Measurements from ENCODE around the gene RPS3A.

The RPS3A gene

DNA sequence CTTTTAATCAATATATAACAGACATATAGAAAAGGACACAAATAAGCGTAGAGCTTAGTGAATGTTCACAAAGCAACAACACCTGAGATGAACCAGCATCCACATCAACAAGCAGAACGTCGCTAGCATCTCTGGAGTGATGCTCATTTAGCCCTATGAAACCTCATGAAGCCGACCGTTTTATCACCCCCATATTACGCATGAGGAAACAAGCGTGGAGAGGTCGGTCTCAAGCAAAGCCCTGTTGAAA, 524 bp upstream of the RPS3A start:
- DNase-seq = no peak
- Histone ChIP-seq H3K4me1 (ENCODE audit: control extremely low read depth in 1 of 4, control insufficient read depth in 4 of 4, insufficient read depth in 4 of 4, low read length in 3 of 4) (peaks cover 15 to 44% (median 29%) of the 10 kb centered on the region in 4 experiments), H3K27ac (ENCODE audit: insufficient read depth in 1 of 2, low read depth in 1 of 2, low read length in 2 of 2, poor library complexity in 1 of 2, severe bottlenecking in 2 of 2) (peak overlapping the region; percentile 30 to 79), H3K36me3 (ENCODE audit: control insufficient read depth in 4 of 4, insufficient read depth in 4 of 4, low read length in 3 of 4) (peaks cover 8 to 35% (median 22%) of the 10 kb centered on the region in 4 experiments), H3K9me3 (ENCODE audit: control extremely low read depth in 1 of 5, control insufficient read depth in 4 of 5, insufficient read depth in 2 of 5, low read depth in 1 of 5, low read length in 4 of 5) (no peaks in the 10 kb centered on the region), H3K27me3 (replicated peaks in 2 of 5; ENCODE audit: control insufficient read depth in 4 of 5, insufficient read depth in 5 of 5, low read length in 4 of 5) (no peaks in the 10 kb centered on the region), H3K4me3 (ENCODE audit: control insufficient read depth in 1 of 7, extremely low read depth in 1 of 7, insufficient read depth in 4 of 7, low read depth in 2 of 7, low read length in 6 of 7) (peak overlapping the region in 6 of 7 experiments; percentile 67 to 100 (median 100))
- WGBS (ENCODE audit: insufficient coverage) = 0% methylated on average over 5 of the region's 8 CpGs
- ChIA-PET CTCF (interaction anchor here (0.8 to 2.2 kb wide), 6 partner anchors 13 to 67 kb away, joined by 3 to 10 read pairs (median 3); no protein-coding TSS in a partner anchor), POLR2A (interaction anchor here (0.6 to 2.6 kb wide), 6 partner anchors 9 to 680 kb away, joined by 3 to 11 read pairs (median 3); partner anchors contain the start of gene LRBA)

DNA sequence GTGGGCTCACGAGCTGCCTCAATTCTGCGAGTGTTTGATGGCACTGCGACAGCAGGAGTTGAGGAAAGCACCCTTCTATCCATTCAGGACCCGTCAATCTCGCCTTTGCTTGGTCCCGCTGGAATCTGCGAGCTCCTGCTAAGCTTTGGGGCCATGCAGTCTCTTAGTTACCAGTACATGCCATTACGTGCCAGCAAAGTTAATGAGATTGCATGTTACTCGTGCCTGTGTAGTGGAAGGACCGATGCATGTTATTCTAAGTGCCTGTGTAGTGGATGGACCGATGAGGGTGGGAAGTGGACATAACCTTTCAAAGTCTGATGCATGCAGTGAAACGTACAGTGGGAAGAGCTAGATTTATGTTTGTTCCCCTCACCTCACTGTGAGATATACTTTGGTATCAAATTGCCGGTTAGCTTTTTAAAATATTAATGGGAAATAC, 569 bp downstream of the RPS3A start:
- peak overlapping the region; percentile 63 to 100 (median 99) for H3K4me3 ChIP-seq (ENCODE audit: control insufficient read depth in 1 of 7, extremely low read depth in 1 of 7, insufficient read depth in 4 of 7, low read depth in 2 of 7, low read length in 6 of 7)
- peaks cover 15 to 44% (median 29%) of the 10 kb centered on the region in 4 experiments for H3K4me1 ChIP-seq (ENCODE audit: control extremely low read depth in 1 of 4, control insufficient read depth in 4 of 4, insufficient read depth in 4 of 4, low read length in 3 of 4)
- ChIA-PET POLR2A (interaction anchor here (0.6 kb wide), 1 partner anchor 109 kb away, joined by 3 read pairs; no protein-coding TSS in a partner anchor), CTCF (interaction anchor here (1.0 to 1.5 kb wide), 3 partner anchors 8 to 140 kb away, joined by 3 to 5 read pairs (median 3); no protein-coding TSS in a partner anchor)
- 0% methylated on average over 10 of the region's 13 CpGs for WGBS (ENCODE audit: insufficient coverage)
- peak overlapping the region; percentile 94 to 98 for H3K27ac ChIP-seq (ENCODE audit: insufficient read depth in 1 of 2, low read depth in 1 of 2, low read length in 2 of 2, poor library complexity in 1 of 2, severe bottlenecking in 2 of 2)
- H3K27me3 ChIP-seq (replicated peaks in 2 of 5; ENCODE audit: control insufficient read depth in 4 of 5, insufficient read depth in 5 of 5, low read length in 4 of 5) = no peaks in the 10 kb centered on the region
- H3K9me3 ChIP-seq (ENCODE audit: control extremely low read depth in 1 of 5, control insufficient read depth in 4 of 5, insufficient read depth in 2 of 5, low read depth in 1 of 5, low read length in 4 of 5) = no peaks in the 10 kb centered on the region
- no peak for DNase-seq
- H3K36me3 ChIP-seq (ENCODE audit: control insufficient read depth in 4 of 4, insufficient read depth in 4 of 4, low read length in 3 of 4) = peaks cover 13 to 42% (median 28%) of the 10 kb centered on the region in 4 experiments

GRCh38 chr4:151100531-151100930, 1.1 kb downstream of the RPS3A start:
- WGBS (ENCODE audit: insufficient coverage) = no CpG with 5 or more reads among the region's 3 CpGs
- ChIA-PET CTCF (interaction anchor here (1.0 to 1.5 kb wide), 3 partner anchors 8 to 140 kb away, joined by 3 to 5 read pairs (median 3); no protein-coding TSS in a partner anchor), POLR2A (no interaction called here)
- Histone ChIP-seq H3K27ac (ENCODE audit: insufficient read depth in 1 of 2, low read depth in 1 of 2, low read length in 2 of 2, poor library complexity in 1 of 2, severe bottlenecking in 2 of 2) (peak overlapping the region; percentile 94 to 98), H3K36me3 (ENCODE audit: control insufficient read depth in 4 of 4, insufficient read depth in 4 of 4, low read length in 3 of 4) (peaks cover 14 to 47% (median 33%) of the 10 kb centered on the region in 4 experiments), H3K9me3 (ENCODE audit: control extremely low read depth in 1 of 5, control insufficient read depth in 4 of 5, insufficient read depth in 2 of 5, low read depth in 1 of 5, low read length in 4 of 5) (no peaks in the 10 kb centered on the region), H3K4me1 (ENCODE audit: control extremely low read depth in 1 of 4, control insufficient read depth in 4 of 4, insufficient read depth in 4 of 4, low read length in 3 of 4) (peaks cover 15 to 44% (median 29%) of the 10 kb centered on the region in 4 experiments), H3K27me3 (replicated peaks in 2 of 5; ENCODE audit: control insufficient read depth in 4 of 5, insufficient read depth in 5 of 5, low read length in 4 of 5) (no peaks in the 10 kb centered on the region), H3K4me3 (ENCODE audit: control insufficient read depth in 1 of 7, extremely low read depth in 1 of 7, insufficient read depth in 4 of 7, low read depth in 2 of 7, low read length in 6 of 7) (peak overlapping the region in 6 of 7 experiments; percentile 88 to 100 (median 100))
- DNase-seq = peak in 2 of 3 donors; percentile 31 to 33

GRCh38 chr4:151103758-151104157, 4.3 kb downstream of the RPS3A start:
- H3K27me3 ChIP-seq (replicated peaks in 2 of 5; ENCODE audit: control insufficient read depth in 4 of 5, insufficient read depth in 5 of 5, low read length in 4 of 5) = no peaks in the 10 kb centered on the region
- WGBS (ENCODE audit: insufficient coverage) = no CpG with 5 or more reads among the region's 2 CpGs
- H3K9me3 ChIP-seq (ENCODE audit: control extremely low read depth in 1 of 5, control insufficient read depth in 4 of 5, insufficient read depth in 2 of 5, low read depth in 1 of 5, low read length in 4 of 5) = no peaks in the 10 kb centered on the region
- CTCF ChIA-PET = interaction anchor here (3.1 to 5.5 kb wide), 2 partner anchors 10 to 13 kb away, joined by 14 to 24 read pairs; no protein-coding TSS in a partner anchor
- peaks cover 11 to 27% (median 19%) of the 10 kb centered on the region in 4 experiments for H3K4me1 ChIP-seq (ENCODE audit: control extremely low read depth in 1 of 4, control insufficient read depth in 4 of 4, insufficient read depth in 4 of 4, low read length in 3 of 4)
- H3K4me3 ChIP-seq (ENCODE audit: control insufficient read depth in 1 of 7, extremely low read depth in 1 of 7, insufficient read depth in 4 of 7, low read depth in 2 of 7, low read length in 6 of 7) = no peak overlapping the region
- no peak overlapping the region for H3K27ac ChIP-seq (ENCODE audit: insufficient read depth in 1 of 2, low read depth in 1 of 2, low read length in 2 of 2, poor library complexity in 1 of 2, severe bottlenecking in 2 of 2)
- H3K36me3 ChIP-seq (ENCODE audit: control insufficient read depth in 4 of 4, insufficient read depth in 4 of 4, low read length in 3 of 4) = peaks cover 17 to 71% (median 53%) of the 10 kb centered on the region in 4 experiments
- DNase-seq = no peak
- POLR2A ChIA-PET = no interaction called here

GRCh38 chr4:151104621-151105020, 5.2 kb downstream of the RPS3A start:
- ChIA-PET POLR2A (interaction anchor here (0.6 kb wide), 2 partner anchors 241 to 1614 kb away, joined by 3 read pairs; no protein-coding TSS in a partner anchor), CTCF (interaction anchor here (0.8 to 5.5 kb wide), 4 partner anchors 9 to 37 kb away, joined by 3 to 24 read pairs (median 8); no protein-coding TSS in a partner anchor)

GRCh38 chr4:151105454-151106032, 6.1 kb downstream of the RPS3A start:
- H3K36me3 ChIP-seq (ENCODE audit: control insufficient read depth in 4 of 4, insufficient read depth in 4 of 4, low read length in 3 of 4) = peaks cover 17 to 75% (median 56%) of the 10 kb centered on the region in 4 experiments
- H3K27me3 ChIP-seq (replicated peaks in 2 of 5; ENCODE audit: control insufficient read depth in 4 of 5, insufficient read depth in 5 of 5, low read length in 4 of 5) = no peaks in the 10 kb centered on the region
- H3K27ac ChIP-seq (ENCODE audit: insufficient read depth in 1 of 2, low read depth in 1 of 2, low read length in 2 of 2, poor library complexity in 1 of 2, severe bottlenecking in 2 of 2) = peak overlapping the region in 1 of 2 experiments; percentile 14
- H3K4me3 ChIP-seq (ENCODE audit: control insufficient read depth in 1 of 7, extremely low read depth in 1 of 7, insufficient read depth in 4 of 7, low read depth in 2 of 7, low read length in 6 of 7) = no peak overlapping the region
- peaks cover 7 to 17% (median 13%) of the 10 kb centered on the region in 4 experiments for H3K4me1 ChIP-seq (ENCODE audit: control extremely low read depth in 1 of 4, control insufficient read depth in 4 of 4, insufficient read depth in 4 of 4, low read length in 3 of 4)
- WGBS (ENCODE audit: insufficient coverage) = 100% methylated on average over 5 of the region's 5 CpGs
- ChIA-PET POLR2A (no interaction called here), CTCF (interaction anchor here (0.8 to 5.5 kb wide), 3 partner anchors 9 to 36 kb away, joined by 3 to 24 read pairs (median 3); no protein-coding TSS in a partner anchor)
- H3K9me3 ChIP-seq (ENCODE audit: control extremely low read depth in 1 of 5, control insufficient read depth in 4 of 5, insufficient read depth in 2 of 5, low read depth in 1 of 5, low read length in 4 of 5) = no peaks in the 10 kb centered on the region
- DNase-seq = no peak

More at GRCh38 chr4:151104621-151105020, 5.2 kb downstream of the RPS3A start:
- peak overlapping the region in 1 of 2 experiments; percentile 49 for H3K27ac ChIP-seq (ENCODE audit: insufficient read depth in 1 of 2, low read depth in 1 of 2, low read length in 2 of 2, poor library complexity in 1 of 2, severe bottlenecking in 2 of 2)
- DNase-seq = no peak
- H3K4me3 ChIP-seq (ENCODE audit: control insufficient read depth in 1 of 7, extremely low read depth in 1 of 7, insufficient read depth in 4 of 7, low read depth in 2 of 7, low read length in 6 of 7) = no peak overlapping the region
- peaks cover 17 to 71% (median 53%) of the 10 kb centered on the region in 4 experiments for H3K36me3 ChIP-seq (ENCODE audit: control insufficient read depth in 4 of 4, insufficient read depth in 4 of 4, low read length in 3 of 4)
- 100% methylated on average over 1 of the region's 1 CpG for WGBS (ENCODE audit: insufficient coverage)
- H3K4me1 ChIP-seq (ENCODE audit: control extremely low read depth in 1 of 4, control insufficient read depth in 4 of 4, insufficient read depth in 4 of 4, low read length in 3 of 4) = peaks cover 7 to 22% (median 16%) of the 10 kb centered on the region in 4 experiments
- H3K9me3 ChIP-seq (ENCODE audit: control extremely low read depth in 1 of 5, control insufficient read depth in 4 of 5, insufficient read depth in 2 of 5, low read depth in 1 of 5, low read length in 4 of 5) = no peaks in the 10 kb centered on the region
- no peaks in the 10 kb centered on the region for H3K27me3 ChIP-seq (replicated peaks in 2 of 5; ENCODE audit: control insufficient read depth in 4 of 5, insufficient read depth in 5 of 5, low read length in 4 of 5)

DNA sequence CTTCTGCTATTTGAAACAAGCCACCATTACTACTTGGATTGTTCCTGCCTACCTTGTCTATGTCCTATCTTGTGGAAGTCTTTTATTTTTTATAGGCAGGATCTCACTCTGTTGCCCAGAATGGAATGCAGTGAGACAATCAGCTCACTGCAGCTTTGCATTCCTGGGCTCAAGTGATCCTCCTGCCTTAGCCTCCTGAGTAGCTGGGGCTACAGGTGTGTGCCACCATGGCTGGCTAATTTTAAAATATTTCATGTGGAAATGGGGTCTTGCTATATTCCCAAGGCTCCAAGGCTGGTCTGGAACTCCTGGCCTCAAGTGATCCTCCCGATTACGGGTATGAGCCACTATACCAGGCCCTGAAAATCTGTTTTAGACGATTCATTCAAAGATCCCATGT, 7.6 kb downstream of the RPS3A start:
- H3K4me3 ChIP-seq (ENCODE audit: control insufficient read depth in 1 of 7, extremely low read depth in 1 of 7, insufficient read depth in 4 of 7, low read depth in 2 of 7, low read length in 6 of 7) = no peak overlapping the region
- H3K27ac ChIP-seq (ENCODE audit: insufficient read depth in 1 of 2, low read depth in 1 of 2, low read length in 2 of 2, poor library complexity in 1 of 2, severe bottlenecking in 2 of 2) = no peak overlapping the region
- no peak for DNase-seq
- H3K9me3 ChIP-seq (ENCODE audit: control extremely low read depth in 1 of 5, control insufficient read depth in 4 of 5, insufficient read depth in 2 of 5, low read depth in 1 of 5, low read length in 4 of 5) = no peaks in the 10 kb centered on the region
- POLR2A ChIA-PET = no interaction called here
- peaks cover 14 to 64% (median 43%) of the 10 kb centered on the region in 4 experiments for H3K36me3 ChIP-seq (ENCODE audit: control insufficient read depth in 4 of 4, insufficient read depth in 4 of 4, low read length in 3 of 4)
- no peaks in the 10 kb centered on the region for H3K27me3 ChIP-seq (replicated peaks in 2 of 5; ENCODE audit: control insufficient read depth in 4 of 5, insufficient read depth in 5 of 5, low read length in 4 of 5)
- 100% methylated on average over 2 of the region's 3 CpGs for WGBS (ENCODE audit: insufficient coverage)
- CTCF ChIA-PET = interaction anchor here (5.5 kb wide), 1 partner anchor 10 kb away, joined by 24 read pairs; no protein-coding TSS in a partner anchor
- H3K4me1 ChIP-seq (ENCODE audit: control extremely low read depth in 1 of 4, control insufficient read depth in 4 of 4, insufficient read depth in 4 of 4, low read length in 3 of 4) = peaks cover 0 to 3% (median 1%) of the 10 kb centered on the region in 4 experiments
